ENCODE data around the gene THSD4. TPM values are rescaled to one million over a fixed set of nuclear protein-coding genes. Genes with fewer than 3 reads are reported as not detected.

The THSD4 gene
- total RNA-seq, 4 donors from 2014 or later: 2.7 to 49.2 (median 15.8) TPM

DNA sequence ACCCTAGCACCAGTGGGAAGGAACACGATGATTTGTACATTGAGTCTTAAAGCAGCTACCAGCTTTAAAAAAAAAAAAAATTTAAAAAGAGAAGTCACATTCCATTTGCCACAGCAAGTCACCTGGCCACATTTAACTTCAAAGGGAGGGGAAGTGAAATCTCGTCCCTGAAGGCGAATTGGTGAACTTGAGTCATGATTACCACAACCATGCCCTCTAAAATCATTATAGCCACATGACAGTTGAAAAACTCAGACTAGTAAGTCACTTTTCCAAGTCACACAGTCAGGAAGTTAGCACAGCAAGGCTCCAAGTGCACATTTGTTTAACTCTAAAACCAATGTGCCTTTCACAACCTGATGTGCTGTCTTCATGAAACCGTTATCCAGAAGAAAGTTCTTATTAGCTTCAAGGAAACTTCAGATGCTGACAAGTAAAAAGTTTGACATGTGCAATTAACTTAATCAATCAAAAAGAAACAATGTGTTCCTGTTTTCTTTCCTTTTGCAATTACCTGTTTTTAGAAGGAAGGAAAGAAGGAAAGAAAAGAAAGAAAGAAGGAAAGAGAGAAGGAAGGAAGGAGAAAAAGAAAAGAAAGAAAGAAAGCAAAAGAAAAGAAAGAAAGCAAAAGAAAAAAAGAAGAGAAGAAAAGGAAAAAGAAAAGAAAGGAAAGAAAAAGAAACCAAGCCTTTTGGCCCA, 8.3 kb upstream of the THSD4 start:
- TF ChIP-seq CTCF (IDR thresholded peaks at IDR 0.05): no peak
- DNase-seq (ENCODE audit: low spot score): no peak
- no peak for ATAC-seq (ENCODE audit: low FRiP score)

GRCh38 chr15:71107501-71107815, 7.8 kb upstream of the THSD4 start:
- DNase-seq (ENCODE audit: low spot score) (no peak), ATAC-seq (ENCODE audit: low FRiP score) (no peak)
- TF ChIP-seq CTCF (IDR thresholded peaks at IDR 0.05): no peak

GRCh38 chr15:71109130-71109529, 6.1 kb upstream of the THSD4 start:
- no peak for TF ChIP-seq CTCF (IDR thresholded peaks at IDR 0.05)
- no peak for ATAC-seq (ENCODE audit: low FRiP score)
- DNase-seq (ENCODE audit: low spot score): no peak

- no peak for TF ChIP-seq CTCF (IDR thresholded peaks at IDR 0.05)
- ATAC-seq (ENCODE audit: low FRiP score) (no peak), DNase-seq (ENCODE audit: low spot score) (no peak)
These were observed 5.4 kb upstream of the THSD4 start for GRCh38 chr15:71109905-71110304.

DNA sequence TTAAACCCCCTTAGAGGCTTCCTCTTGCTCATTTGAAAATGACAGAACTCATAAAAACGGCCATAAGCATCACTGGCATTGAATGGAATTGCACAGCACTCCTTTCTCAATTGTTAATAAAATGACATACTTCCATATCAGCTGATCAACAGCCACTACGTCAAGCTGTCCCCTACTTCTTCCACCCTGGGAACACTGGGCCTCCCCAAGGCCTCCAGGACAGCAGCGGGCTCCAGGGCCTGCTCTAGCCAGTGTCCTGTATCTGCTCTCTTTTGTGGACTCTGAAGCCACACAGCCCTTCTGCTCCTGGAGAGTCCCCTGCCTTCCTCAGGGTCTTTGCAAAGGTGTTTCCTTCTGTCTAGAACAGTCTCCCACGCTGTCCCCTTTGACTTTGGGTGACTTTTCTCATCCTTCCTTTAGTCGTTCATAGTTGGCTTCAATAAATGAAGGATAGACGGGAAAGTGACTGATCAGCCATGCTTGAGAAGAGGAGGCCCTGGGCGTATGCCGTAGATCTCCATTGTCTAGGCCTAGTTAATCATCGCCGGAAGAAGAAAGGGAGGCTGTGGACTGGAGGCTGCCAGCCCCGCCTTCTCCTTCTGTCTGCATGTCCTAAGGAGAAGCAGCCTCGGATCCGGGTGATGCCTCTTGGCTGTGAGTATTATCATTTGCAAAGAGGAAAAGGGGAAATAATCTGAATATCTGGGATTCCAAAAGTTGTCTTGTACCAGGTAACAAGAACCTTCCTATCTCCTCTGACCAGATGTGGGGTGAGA, 4.7 kb upstream of the THSD4 start:
- no peak for DNase-seq (ENCODE audit: low spot score)
- no peak for TF ChIP-seq CTCF (IDR thresholded peaks at IDR 0.05)
- ATAC-seq (ENCODE audit: low FRiP score): no peak

- ATAC-seq (ENCODE audit: low FRiP score): no peak
- no peak for TF ChIP-seq CTCF (IDR thresholded peaks at IDR 0.05)
These were observed 4.1 kb upstream of the THSD4 start for GRCh38 chr15:71111181-71111565.

GRCh38 chr15:71111950-71112349, 3.3 kb upstream of the THSD4 start:
- DNase-seq (ENCODE audit: low spot score): no peak
- TF ChIP-seq CTCF (IDR thresholded peaks at IDR 0.05): no peak
- ATAC-seq (ENCODE audit: low FRiP score): no peak

More at GRCh38 chr15:71111181-71111565, 4.1 kb upstream of the THSD4 start:
- no peak for DNase-seq (ENCODE audit: low spot score)
